ENCODE measurements around the gene CAV1. TPM values are rescaled to one million over a fixed set of nuclear protein-coding genes. Genes with fewer than 3 reads are reported as not detected.

The CAV1 gene
- total and polyA plus RNA-seq, 2 experiments from 2014 or later: 16.0 to 21.1 TPM

- 0 out of 2 replicates have a peak, but pooled peaks cover under 1% of the 10 kb centered on the region for H3K4me1 ChIP-seq (ENCODE audit: insufficient read depth)
- H2AFZ ChIP-seq: no peak overlapping the region
- H3K4me1 Mint-ChIP-seq: no peaks in the 10 kb centered on the region; the same call in 2 of the 3 replicates
- no peak overlapping the region for H3K4me3 Mint-ChIP-seq
- H3K27me3 Mint-ChIP-seq (ENCODE audit: insufficient read depth, low read depth, poor library complexity): no peaks in the 10 kb centered on the region
- H3K4me2 ChIP-seq: no peak overlapping the region
- ATAC-seq: no peak
- no peaks in the 10 kb centered on the region for H3F3A ChIP-seq (replicated peaks; ENCODE audit: low read depth)
- H3K9me2 ChIP-seq (ENCODE audit: insufficient read depth): no peaks in the 10 kb centered on the region
- no peaks in the 10 kb centered on the region for H3K36me3 Mint-ChIP-seq (ENCODE audit: low read depth)
- no peak overlapping the region for H3K27ac ChIP-seq (ENCODE audit: low read depth)
- no peaks in the 10 kb centered on the region for H3K9me3 Mint-ChIP-seq
- H3K27me3 ChIP-seq (ENCODE audit: insufficient read depth): no peaks in the 10 kb centered on the region
- no peak for DNase-seq (ENCODE audit: low spot score)
- TF ChIP-seq EZH2 (IDR thresholded peaks at IDR 0.05; ENCODE audit: low read depth, unreplicated experiment) (no peak), EZH2phosphoT487 (IDR thresholded peaks at IDR 0.05; ENCODE audit: unreplicated experiment) (no peak), STAT1 (IDR thresholded peaks at IDR 0.05; ENCODE audit: unreplicated experiment) (no peak), JUNB (IDR thresholded peaks at IDR 0.05; ENCODE audit: unreplicated experiment) (no peak), ZNF462 (CRISPR knock-in tag; IDR thresholded peaks at IDR 0.05) (no peak), ETS1 (IDR thresholded peaks at IDR 0.05) (no peak)
- no peaks in the 10 kb centered on the region for H4K20me1 ChIP-seq (replicated peaks; ENCODE audit: insufficient read depth)
- no peaks in the 10 kb centered on the region for H3K79me2 ChIP-seq (replicated peaks; ENCODE audit: insufficient read depth)
- no peak overlapping the region for H3K27ac Mint-ChIP-seq
- H3K36me3 ChIP-seq (ENCODE audit: insufficient read depth): no peaks in the 10 kb centered on the region
- no peak overlapping the region for H3K4me3 ChIP-seq
Observed at GRCh38 chr7:116554911-116555310, 30.1 kb downstream of the CAV1 start.
